ENCODE measurements around the gene IGFBP2.

IGFBP2 gene

DNA sequence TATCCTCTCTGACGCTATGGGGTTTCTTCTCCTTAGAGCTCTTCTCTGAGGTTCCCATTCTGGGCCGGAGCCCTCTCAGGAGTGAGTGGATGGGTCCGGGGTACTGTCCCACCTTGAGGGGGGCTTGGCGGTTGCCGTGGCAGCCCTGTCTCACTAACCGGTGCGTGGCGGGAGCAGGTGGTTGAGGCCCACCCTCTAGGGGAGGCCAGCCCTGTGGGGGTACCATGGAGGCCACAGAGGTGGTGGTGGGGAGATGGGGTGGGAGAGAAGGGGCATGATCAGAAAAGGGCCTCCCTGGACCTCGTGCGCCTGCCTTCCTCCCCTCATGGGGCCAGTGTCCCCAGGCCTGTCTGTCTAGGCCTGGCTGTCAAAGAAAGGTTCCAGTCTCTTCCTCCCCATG, 39.8 kb downstream of the IGFBP2 start:
- TF ChIP-seq ZFX (IDR thresholded peaks at IDR 0.05; ENCODE audit: borderline replicate concordance): no peak
- TF ChIP-seq, protein P1, sequence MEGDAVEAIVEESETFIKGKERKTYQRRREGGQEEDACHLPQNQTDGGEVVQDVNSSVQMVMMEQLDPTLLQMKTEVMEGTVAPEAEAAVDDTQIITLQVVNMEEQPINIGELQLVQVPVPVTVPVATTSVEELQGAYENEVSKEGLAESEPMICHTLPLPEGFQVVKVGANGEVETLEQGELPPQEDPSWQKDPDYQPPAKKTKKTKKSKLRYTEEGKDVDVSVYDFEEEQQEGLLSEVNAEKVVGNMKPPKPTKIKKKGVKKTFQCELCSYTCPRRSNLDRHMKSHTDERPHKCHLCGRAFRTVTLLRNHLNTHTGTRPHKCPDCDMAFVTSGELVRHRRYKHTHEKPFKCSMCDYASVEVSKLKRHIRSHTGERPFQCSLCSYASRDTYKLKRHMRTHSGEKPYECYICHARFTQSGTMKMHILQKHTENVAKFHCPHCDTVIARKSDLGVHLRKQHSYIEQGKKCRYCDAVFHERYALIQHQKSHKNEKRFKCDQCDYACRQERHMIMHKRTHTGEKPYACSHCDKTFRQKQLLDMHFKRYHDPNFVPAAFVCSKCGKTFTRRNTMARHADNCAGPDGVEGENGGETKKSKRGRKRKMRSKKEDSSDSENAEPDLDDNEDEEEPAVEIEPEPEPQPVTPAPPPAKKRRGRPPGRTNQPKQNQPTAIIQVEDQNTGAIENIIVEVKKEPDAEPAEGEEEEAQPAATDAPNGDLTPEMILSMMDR (IDR thresholded peaks at IDR 0.05): no peak
- H3K27ac ChIP-seq: no peak overlapping the region

DNA sequence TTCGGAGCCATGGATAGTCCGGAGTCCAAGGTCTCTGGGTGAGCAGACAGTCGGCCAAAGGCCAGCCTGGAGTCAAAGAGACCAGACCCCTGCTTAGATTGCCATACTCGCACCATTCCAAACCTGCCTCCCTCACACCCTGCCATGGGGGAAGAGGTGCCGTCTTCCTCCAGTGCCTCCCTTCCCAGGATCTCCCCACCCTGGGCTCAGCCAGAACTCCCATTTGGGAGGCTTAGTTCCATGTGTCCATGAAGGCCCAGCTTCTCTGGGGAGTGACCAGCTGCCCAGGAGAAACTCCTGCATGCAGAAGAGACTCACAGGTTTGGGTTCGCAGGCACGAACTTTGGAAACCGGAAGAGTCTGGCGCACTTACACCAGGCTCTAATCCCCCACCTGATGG, 40.4 kb downstream of the IGFBP2 start:
- H3K27ac ChIP-seq: no peak overlapping the region
- TF ChIP-seq, protein P1 (IDR thresholded peaks at IDR 0.05): no peak
- no peak for TF ChIP-seq ZFX (IDR thresholded peaks at IDR 0.05; ENCODE audit: borderline replicate concordance)

DNA sequence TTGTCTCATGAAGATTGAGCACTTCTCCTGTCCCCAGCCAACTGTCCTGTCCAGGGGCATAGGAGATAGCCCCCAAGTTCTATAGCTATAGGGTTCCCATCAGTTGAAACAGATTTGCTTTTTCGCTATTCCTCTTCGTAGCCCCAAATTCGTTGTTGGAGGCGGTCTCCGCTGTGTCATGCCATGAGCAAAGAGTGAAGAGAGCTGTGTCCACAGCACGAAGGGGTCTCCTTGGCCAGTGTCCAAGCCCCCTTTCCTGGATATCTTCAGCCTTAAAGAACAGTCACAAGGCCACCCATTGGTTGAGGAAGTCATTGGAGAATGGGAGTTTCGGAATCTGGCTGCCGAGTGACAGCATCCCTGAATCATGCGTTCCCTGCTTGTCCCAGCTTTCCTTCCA, 41.2 kb downstream of the IGFBP2 start:
- TF ChIP-seq ZFX (IDR thresholded peaks at IDR 0.05; ENCODE audit: borderline replicate concordance): no peak
- TF ChIP-seq, protein P1 (IDR thresholded peaks at IDR 0.05): no peak
- no peak overlapping the region for H3K27ac ChIP-seq

DNA sequence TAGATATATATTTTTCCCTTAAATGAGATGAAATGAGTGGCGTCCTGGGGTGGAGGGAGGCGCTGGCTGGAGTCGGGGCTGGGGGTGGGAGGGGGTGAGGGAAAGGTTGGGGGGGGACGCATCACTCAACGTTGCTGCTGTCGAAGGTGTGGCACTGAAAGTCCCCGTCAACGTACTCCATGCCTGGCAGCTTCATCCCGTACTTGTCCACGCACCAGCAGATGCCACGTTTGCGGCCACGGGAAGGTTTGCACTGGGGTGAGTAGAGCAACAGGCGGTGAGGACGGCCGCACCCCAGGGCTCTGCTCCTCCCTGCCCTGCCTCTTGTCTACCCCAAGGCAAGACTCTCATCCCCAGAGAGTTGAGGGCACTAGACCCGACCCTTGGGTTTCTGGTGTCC, 43.4 kb downstream of the IGFBP2 start:
- H3K27ac ChIP-seq: no peak overlapping the region
- TF ChIP-seq, protein P1 (IDR thresholded peaks at IDR 0.05): no peak
- TF ChIP-seq ZFX (IDR thresholded peaks at IDR 0.05; ENCODE audit: borderline replicate concordance): no peak

DNA sequence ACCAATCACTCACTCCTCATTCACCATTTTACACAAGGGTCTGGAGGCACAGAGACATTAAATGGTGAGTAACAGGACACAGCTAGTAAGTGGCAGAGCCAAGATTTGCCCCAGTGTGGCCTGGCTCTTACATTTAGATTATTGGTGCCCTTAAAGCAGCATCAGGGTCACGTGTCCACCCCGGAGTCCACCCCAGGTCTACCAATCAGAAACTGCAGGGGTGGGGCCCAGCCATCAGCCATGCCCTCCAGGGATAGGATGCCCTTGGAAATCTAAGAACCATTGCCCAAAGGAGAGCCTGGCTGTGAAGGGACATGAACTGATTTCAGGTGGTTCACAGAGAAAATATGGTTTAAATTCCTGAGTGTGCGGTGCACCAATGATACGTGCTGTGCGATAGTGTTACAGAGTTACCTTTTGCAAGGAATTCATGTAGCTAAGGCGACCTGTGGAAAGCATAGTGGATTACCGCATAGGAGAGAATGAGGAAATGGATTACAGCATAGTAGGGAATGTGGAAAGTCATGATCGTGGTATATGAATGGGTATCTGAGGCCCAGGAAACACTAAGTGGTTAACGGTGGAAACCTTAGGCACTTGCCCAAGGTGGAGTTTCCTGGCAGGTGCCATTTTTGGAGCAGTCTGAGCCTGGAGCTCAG, 44.3 kb downstream of the IGFBP2 start:
- TF ChIP-seq, protein P1 (IDR thresholded peaks at IDR 0.05): no peak
- no peak for TF ChIP-seq ZFX (IDR thresholded peaks at IDR 0.05; ENCODE audit: borderline replicate concordance)
- H3K27ac ChIP-seq: no peak overlapping the region

DNA sequence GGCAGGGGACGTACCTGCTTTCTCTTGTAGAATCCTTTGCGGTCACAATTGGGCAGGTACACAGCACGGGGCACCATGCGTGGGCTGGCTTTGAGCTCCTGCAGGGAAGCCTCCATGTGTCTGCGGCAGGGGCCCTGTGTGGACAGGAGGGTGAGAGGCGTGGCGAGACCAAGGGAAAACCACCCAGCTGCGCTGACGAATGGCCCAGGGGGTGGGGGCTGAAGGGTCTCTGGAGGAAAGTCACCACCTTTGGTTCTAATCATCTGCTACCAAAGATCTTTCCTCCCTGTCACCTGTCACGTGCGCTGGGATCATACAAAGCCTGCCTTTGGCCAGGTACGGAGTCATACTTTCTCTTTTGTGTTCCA, 44.9 kb downstream of the IGFBP2 start:
- no peak overlapping the region for H3K27ac ChIP-seq
- TF ChIP-seq, protein P1 (IDR thresholded peaks at IDR 0.05): no peak
- no peak for TF ChIP-seq ZFX (IDR thresholded peaks at IDR 0.05; ENCODE audit: borderline replicate concordance)

DNA sequence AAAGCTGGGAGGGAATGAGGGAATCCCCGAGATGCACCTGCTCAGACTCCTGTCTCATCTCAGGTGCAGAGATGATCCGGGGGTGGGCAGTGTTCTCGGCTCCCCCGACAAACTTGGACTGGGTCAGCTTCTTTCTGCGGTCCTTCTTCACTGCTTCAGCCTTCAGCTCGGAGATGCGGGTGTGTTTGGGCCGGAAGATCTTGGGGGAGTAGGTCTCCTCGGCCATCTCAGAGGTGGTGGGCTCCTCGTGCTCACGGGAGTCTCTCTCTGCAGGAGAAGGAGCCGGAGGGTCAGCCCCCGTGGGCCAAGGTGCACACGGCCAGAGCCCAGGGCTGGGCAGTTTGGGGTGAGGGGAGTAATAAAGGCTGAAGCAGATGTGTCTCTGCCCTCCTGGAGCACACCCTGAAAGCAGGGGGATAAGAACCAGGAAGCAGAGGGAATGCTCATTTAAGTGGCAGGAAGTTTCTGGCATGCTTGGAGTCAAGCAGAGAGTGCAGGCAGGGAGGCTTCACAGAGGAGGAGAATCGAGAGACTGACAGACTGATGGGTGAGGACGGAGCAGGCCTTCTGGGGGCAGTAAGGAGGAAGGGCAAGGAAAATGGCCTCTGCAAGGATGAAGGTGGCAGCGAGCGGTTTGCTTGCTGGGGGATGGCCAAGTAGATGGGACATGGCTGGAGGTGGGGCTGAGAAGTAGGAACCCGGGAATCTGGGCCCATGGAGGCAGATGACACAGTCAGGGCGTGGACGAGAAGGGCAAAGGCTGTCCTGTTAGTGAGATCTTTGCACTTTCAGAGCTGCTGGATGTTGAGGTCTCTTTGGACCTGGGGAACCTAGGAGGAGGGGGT, 45.8 kb downstream of the IGFBP2 start:
- H3K27ac ChIP-seq: no peak overlapping the region
- TF ChIP-seq, protein P1 (IDR thresholded peaks at IDR 0.05): no peak
- no peak for TF ChIP-seq ZFX (IDR thresholded peaks at IDR 0.05; ENCODE audit: borderline replicate concordance)
